SK-N-SH (cell line): ENCODE data around the gene PHOSPHO1.

Experiments used
- CTCF ChIP-seq: fragments of 200-600 bp; sonication (generic); IDR thresholded peaks from 2 replicates; pipeline ENCODE4 v1.6.1; 2017; ENCODE audit warnings: antibody characterized with exemption, mild to moderate bottlenecking, moderate library complexity
- EP300 ChIP-seq, 2 experiments: IDR thresholded peaks; 2 replicates each; pipeline versions ENCODE4 v1.4.0 to v1.6.1; 2012; ENCODE audit warnings: borderline replicate concordance in 1 of 2, low read depth in 1 of 2, low read length in 1 of 2
- EZH2phosphoT487 ChIP-seq: fragments of 200-600 bp; sonication (generic); IDR thresholded peaks from 2 replicates; pipeline ENCODE4 v1.6.1; 2017; ENCODE audit warnings: low read depth, mixed run types, mild to moderate bottlenecking, antibody characterized with exemption, moderate library complexity, borderline replicate concordance
- MAX ChIP-seq: IDR thresholded peaks from 2 replicates; pipeline ENCODE4 v1.4.0; 2012; ENCODE audit warnings: low read depth
- POLR2AphosphoS5 ChIP-seq: IDR thresholded peaks from 2 replicates; pipeline ENCODE4 v1.6.1; 2012; ENCODE audit warnings: low read depth, low read length
- RCOR1 ChIP-seq: fragments of 150-350 bp; IDR thresholded peaks from 2 replicates; pipeline ENCODE4 v1.6.1; 2017; ENCODE audit warnings: antibody characterized with exemption, low read length
- REST ChIP-seq: IDR thresholded peaks from 2 replicates; pipeline ENCODE4 v1.6.1; 2012; ENCODE audit warnings: mild to moderate bottlenecking, low read depth, low read length, moderate library complexity
- RFX5 ChIP-seq: IDR thresholded peaks from 2 replicates; pipeline ENCODE4 v1.6.1; 2012; ENCODE audit warnings: mild to moderate bottlenecking, improper control_type of control experiment, low read length
- ZBTB33 ChIP-seq: IDR thresholded peaks from 2 replicates; pipeline ENCODE4 v1.4.0; 2012; ENCODE audit warnings: low read depth, borderline replicate concordance

GRCh38 chr17:49241040-49241439 lies 10.5 kb upstream of the PHOSPHO1 start:
- TF ChIP-seq EP300 (IDR thresholded peaks at IDR 0.05; ENCODE audit: borderline replicate concordance in 1 of 2, low read depth in 1 of 2, low read length in 1 of 2) (no peak), POLR2AphosphoS5 (no peak), EZH2phosphoT487 (no peak), RCOR1 (no peak), MAX (no peak), RFX5 (no peak), ZBTB33 (no peak), CTCF (no peak), REST (no peak)
